GM21529 (cell line): ENCODE measurements around the gene ENTPD2.
"Not testable (repeated sequence)": the region's sequence is repeated elsewhere in the genome, so short reads cannot be mapped to it uniquely, and the experiment has no call there.

ENCODE experiments used
- ATAC-seq: cut with Tn5 transposase; IDR thresholded peaks from one replicate; pipeline ENCODE4 v1.9.1; 2021; ENCODE audit not compliant: unreplicated experiment

The ENTPD2 gene

DNA sequence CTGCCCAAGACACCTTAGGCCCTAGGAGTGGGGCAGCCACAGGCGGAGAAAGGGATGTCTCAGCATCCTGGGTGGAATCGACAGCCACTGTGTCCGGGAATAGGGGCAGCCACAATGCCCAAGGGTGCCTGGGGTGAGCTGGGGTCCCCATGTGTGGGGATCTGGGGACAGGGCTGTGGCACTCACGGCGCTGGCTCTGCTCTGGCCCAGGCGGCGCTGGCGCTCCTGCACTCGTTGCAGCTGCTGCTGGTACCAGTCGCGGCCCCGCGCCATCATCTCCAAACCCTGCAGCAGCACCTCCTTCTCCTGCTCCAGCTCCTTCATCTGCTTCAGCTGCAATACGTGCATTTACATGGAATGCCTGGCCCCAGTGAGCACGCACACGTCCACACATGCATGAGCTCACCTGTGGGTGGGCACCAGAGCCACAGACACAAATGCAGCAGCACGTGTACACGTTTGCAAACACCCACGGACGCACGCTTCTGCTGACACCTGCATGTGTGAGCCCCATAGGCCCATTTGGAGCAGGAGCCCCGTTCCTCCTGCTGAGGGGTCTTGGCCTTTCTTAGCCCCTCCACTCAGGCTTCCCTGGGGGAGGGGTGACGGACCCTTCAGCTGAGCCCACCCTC lies 11.6 kb upstream of the ENTPD2 start:
- no peak for ATAC-seq

DNA sequence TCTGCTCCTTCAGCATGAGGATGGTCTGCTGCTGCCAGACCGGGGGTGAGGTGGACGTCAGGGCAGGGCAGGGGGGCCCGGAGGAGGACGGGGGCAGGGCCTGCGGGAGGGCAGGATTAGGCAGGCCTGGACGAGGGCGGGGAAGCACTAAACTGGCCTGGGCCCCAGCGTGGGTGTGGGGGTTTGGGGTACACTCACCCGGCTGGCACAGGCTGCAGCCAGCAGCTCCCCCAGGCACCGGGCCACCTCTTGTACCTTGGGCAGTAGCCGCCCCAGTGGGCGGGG lies 11.0 kb upstream of the ENTPD2 start:
- ATAC-seq, result no peak

DNA sequence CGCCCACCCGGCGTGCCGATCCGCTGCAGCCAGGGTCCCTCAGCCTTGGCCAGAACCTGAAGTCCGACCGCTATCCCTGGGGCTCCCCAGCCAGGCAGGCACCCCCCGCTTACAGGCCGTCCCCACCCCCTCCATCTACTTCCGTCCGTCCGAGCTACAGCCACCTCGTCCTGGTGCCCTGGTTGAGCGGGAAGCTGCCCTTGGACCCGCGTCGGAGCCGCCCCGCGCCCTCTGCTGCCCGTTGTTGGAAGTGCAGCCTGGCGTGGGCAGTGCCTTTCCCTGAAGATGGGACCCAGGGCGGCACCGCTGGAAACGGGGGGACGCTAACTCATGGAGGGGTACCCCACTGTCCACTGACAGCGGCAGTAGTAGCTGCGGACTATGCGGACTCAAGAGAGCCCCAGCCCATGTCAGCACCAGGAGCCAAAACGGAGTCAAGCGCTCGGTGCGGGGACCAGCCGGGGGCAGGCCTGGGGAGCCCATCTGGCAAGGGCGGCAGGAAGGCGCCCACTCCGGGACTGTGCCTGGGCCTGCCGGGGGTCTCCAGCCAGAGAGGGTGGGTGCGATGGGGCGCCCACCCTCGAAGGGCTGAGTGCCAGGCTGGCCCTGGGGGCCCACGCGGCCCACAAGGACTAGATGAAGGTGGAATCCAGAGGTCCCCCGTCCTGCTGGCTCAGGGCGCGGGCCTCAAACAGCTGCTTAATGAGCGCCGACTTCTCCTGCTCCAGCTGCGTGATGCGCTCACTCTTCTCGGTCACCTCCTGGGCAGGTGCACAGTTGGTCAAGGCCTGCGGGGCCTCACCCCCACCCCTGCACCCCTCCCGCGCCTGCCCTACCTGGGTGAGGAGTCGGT lies 10.4 kb upstream of the ENTPD2 start:
- no peak for ATAC-seq

DNA sequence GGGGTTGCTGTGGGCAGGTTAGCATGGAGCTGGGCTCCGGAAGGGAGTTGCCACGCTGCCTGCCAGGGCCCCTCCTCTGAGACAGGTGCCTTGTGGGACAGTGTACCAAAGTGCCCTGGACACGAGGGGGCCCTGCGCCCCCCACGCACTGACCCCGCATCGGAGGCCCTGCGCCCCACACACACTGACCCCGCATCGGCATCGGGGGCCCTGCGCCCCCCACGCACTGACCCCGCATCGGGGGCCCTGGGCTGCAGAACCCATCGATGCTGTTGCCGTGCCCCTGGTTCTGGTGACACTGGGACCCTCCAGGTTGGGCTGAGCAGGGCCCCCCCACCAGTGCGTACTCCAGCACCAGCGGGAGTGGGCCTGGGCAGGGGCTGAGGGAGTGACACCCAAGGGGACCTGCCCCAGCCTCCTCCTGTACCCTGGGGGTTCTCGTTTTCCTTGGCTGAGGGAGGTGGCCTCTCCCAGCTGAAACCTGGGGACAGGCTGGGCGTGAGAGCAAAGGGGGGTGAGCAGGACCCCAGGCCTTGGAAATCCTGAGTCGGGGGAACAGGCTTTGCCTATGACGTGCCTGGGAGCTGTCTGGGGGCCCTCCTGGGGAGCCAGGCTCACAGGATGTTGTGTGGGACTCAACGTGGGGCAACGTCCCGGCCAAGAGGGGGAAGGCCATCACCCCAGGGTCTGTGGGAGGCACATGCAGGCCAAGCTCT lies 9.6 kb upstream of the ENTPD2 start:
- ATAC-seq, result no peak

DNA sequence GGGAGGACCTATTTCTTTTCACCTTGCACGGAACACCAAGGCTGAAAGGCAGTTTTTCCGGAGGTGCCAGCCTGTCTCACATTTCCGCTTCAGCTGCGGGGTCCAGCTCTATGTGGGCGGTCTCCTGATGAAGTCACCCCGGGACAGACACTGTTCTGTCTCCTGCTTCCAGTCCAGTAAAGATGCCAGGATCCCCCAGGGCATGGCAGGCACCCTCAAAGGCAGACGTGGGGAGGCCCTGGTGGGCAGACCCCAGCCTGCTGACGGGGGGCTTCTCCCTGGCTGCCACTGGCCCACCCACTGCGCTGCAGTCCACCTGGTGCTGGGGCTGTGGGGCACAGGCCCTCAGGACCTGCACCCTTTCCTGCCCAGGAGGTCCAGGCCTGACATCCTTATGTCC lies 8.9 kb upstream of the ENTPD2 start:
- not testable (repeated sequence) for ATAC-seq

GRCh38 chr9:137062384-137062783 lies 8.5 kb upstream of the ENTPD2 start:
- no peak for ATAC-seq

- ATAC-seq, result no peak
These were observed 4.8 kb upstream of the ENTPD2 start for GRCh38 chr9:137058521-137059234.

- no peak for ATAC-seq
These were observed 3.7 kb upstream of the ENTPD2 start for GRCh38 chr9:137057545-137057944.

DNA sequence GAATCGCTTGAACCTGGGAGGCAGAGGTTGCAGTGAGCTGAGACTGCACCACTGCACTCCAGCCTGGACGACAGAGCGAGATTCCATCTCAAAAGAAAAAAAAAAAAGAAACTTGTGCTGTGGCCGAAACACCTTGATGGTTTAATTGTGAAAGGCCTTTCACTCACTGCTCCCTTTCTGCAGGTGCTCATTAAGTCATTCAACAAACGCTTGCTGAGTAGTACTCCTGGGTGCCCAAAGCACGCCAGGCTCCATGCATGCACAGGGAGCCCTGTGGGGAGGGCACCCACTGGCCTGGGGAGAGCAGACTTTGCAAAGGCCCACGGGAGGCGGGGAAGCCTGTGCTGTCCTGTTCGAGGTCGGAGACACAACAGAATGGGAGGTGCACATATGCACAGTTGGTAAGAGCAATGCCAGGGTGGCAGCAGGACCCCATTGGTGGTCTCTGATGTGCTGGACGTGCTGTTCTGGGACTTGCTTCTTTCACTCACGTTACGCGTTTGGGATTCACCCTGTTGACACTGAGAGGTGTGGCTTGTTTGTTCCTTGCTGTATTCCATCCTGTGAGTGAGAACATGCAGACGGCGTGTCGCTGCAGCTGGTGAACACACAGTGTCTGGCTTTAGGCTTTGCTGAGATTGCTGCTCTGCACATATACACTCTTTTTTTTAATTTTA lies 3.0 kb upstream of the ENTPD2 start:
- no peak for ATAC-seq

- ATAC-seq, result no peak
These were observed 1.8 kb upstream of the ENTPD2 start for GRCh38 chr9:137055385-137056364.

- no peak for ATAC-seq
These were observed 1.1 kb upstream of the ENTPD2 start for GRCh38 chr9:137054932-137055384.

DNA sequence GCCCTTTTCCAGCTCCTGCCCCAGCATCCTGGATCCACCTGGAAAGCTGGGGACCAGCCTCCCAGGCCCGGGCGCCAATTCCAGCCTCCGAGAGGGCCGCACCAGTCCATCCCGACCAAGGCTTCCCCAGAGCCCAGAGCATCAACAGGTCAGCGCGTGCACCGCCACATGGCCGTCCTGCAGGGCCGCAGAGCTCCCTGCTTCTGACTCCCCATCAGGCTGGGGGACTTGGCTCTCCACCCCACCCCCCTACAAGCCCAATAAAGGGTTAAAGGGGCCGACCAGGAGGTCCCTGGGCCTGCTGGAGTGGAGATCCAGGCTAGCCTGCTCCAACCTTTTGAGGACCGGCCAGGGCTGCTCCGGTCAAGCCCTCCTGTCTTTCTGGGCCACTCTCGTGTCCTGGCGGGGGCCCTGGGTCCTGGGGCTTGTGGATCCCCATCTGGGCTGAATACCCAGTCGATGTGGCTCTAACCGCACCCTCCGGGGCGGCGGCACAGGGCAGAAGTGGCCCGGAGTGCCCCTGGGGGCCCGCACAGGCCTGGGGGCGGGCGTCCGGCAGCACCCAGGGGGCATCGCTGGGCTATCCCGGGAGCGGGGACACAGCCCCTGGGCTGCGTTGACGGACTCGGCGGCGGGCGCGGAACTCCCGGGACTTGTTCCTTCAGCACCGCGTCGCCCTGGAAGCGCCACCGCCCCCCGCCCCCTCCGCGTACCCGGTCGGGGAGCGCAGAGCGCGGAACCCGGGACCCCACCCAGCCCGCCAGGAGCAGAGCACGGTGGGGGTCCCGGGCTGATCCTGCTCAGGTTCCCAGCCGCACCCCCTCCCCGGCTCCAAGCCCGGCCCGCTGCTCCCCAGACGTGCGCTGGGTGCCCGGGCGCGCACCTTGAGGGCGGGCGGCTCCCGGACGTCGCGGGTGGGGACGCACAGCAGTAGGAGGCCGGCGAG lies 590 bp downstream of the ENTPD2 start:
- no peak for ATAC-seq

DNA sequence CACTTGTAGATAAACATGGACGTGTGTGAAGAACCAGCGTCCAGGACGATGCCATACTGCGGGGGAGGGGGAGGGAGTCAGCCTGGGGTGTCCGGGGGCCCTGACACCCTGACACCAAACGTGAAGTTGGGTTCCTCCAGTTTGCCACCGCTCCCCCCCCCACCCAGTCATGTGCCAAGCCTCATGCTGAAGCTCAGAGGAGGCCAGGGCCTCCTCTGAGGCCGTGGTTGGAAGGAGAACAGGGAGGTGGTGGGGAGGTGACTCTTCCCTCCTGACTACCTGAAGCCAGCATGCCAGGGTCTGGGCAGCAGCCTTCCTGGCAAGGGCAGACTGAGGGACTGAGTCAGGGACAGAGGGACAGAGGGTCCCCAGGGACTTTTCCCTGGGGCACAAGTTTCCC lies 1.6 kb downstream of the ENTPD2 start:
- no peak for ATAC-seq

DNA sequence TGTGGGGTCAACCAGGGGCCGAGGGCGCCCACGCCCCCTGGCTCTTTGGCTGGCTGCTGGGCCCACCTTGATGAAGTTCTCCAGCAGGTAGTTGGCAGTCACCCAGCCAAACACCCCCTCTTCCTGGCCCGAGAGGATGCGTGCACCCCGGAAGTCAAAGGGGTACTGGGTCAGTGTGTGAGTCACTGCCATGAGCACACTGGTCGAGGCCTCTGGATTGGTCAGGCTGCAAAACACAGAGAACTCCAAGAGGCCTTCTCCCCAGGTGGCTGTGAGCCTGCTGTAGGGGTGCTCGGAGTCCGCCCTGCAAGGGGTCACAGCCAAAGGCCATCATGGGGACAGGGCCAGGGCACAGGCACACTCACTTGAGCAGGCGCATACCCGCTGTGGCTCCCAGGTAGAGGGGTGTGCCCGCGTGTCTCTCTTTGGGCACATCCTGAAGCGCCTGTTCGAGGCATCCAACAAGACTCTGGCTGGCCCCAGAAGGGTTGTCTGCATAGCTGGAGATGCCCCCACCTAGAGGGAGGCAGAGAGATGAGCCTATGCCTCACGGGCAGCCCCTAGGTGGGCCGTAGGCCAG lies 2.6 kb downstream of the ENTPD2 start:
- ATAC-seq, result no peak

GRCh38 chr9:137050570-137050969 lies 3.3 kb downstream of the ENTPD2 start:
- no peak for ATAC-seq

DNA sequence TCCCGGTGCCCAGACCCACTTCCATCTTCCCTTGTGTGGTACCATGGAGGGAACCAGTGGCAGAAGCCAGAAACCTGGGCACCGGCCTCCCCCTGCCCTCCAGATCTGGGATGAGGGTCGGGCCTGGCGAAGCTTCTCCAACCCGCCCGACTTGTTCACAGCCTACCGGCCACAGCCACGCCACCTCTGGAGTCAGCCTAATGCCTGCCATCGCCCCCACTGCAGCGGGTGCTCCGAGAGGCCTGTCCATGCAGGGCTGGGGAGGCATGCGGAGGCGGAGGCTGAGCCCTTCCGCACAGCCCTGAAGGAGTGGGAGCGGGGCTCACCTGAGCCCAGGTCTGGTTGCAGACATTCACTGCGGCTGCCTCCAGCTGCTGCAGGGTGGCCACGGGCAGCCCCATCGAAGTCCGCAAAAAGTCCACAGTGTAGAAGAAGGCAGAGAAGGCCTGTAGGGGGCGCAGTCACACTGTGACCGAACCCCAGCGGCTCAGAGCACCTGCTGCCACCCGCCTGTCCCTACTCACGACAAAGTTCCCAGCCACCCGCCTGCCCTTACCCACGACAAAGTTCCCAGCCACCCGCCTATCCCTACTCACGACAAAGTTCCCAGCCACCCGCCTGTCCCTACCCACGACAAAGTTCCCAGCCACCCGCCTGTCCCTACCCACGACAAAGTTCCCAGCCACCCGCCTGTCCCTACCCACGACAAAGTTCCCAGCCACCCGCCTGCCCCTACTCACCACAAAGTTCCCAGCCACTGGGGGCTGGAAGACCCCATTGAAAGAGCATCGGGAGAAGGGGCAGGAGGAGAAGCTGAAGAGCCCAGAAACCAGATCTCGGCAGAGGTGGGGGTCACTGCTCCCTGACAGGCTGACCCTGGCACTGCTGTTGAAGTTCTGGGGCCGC lies 4.1 kb downstream of the ENTPD2 start:
- no peak for ATAC-seq
